Skeletal muscle tissue (tissue), 4 donors: ENCODE results near the gene SH3BP2. TPM values are rescaled to one million over a fixed set of nuclear protein-coding genes. Genes with fewer than 3 reads are reported as not detected.

Source experiments
- H3K27ac ChIP-seq: one replicate; pipeline ENCODE4 v1.7.0; 2013; ENCODE audit warnings: mild to moderate bottlenecking, low read depth, low read length, inconsistent platforms
- H3K27me3 ChIP-seq, 3 donors: one replicate each; pipeline ENCODE4 v1.7.0; 2013; ENCODE audit warnings: low read length in 3 of 3; ENCODE audit not compliant: control insufficient read depth in 3 of 3, insufficient read depth in 3 of 3
- H3K36me3 ChIP-seq, 3 donors: one replicate each; pipeline ENCODE4 v1.7.0; 2013; ENCODE audit warnings: low read length in 3 of 3; ENCODE audit not compliant: control insufficient read depth in 3 of 3, insufficient read depth in 3 of 3
- H3K4me1 ChIP-seq, 3 donors: one replicate each; pipeline ENCODE4 v1.7.0; 2013; ENCODE audit warnings: low read length in 3 of 3, mild to moderate bottlenecking in 3 of 3; ENCODE audit not compliant: control insufficient read depth in 3 of 3, insufficient read depth in 3 of 3
- H3K4me3 ChIP-seq, 3 donors: one replicate each; pipeline ENCODE4 v1.7.0; 2013; ENCODE audit warnings: low read length in 3 of 3
- H3K9ac ChIP-seq, 3 donors: one replicate each; pipeline ENCODE4 v1.7.0; 2013; ENCODE audit warnings: low read length in 3 of 3, mild to moderate bottlenecking in 3 of 3, moderate library complexity in 2 of 3, low read depth in 1 of 3
- H3K9me3 ChIP-seq, 3 donors: one replicate each; pipeline ENCODE4 v1.7.0; 2013; ENCODE audit warnings: low read length in 3 of 3; ENCODE audit not compliant: control insufficient read depth in 3 of 3
- total RNA-seq: library from RNA; depleted of rRNA; stranded (reverse); fragments of >200 nt; gene quantifications from one replicate; pipeline ENCODE4 v1.2.3, GENCODE V29; 2014
- donor health status: Osteomylitis.

SH3BP2 gene
- total RNA-seq, 1 donor from 2014 or later, result 7.8 TPM

DNA sequence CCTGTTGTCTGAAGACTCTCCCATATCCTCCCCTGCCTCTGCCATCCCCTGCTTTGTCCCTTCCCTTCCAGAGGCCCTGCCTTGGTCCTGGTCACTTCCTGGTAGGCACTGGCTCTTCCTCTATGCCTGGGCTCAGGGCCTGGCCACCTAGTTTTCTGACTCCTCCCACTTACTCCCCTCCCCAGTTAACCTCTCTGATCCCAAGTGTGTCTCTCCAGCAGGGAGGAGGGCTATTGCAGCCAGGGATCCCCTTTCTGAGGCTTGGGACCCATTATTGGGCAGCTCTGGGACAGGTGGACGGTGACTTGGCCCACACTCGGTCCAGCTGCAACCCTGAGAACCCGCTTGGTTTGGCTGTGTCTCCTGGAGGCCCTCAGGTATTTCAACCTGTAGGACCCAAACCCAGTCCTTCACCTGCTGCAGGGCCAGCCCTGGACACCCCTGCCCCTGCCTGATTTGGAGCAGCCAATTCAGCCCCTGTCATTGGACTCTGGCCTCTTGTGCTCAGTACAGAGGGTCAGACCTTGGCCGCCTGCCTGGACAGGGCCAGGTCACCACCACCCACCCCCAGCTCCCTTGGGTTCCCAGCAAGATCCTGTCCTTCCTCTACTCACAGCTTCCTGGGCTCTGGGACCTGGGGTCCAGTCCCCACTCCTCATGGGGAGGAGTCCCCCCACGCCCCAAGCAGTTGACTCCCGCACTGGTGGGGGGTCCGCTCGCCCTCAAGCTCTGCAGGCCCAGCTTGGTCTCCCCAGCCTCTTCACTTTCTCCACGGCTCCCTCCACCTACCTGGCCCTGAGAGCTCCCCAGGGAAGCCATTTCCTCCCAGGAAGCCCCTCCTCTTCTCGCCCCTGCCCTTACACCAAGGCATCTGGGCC lies 1.1 kb upstream of the SH3BP2 start:
- H3K27me3 ChIP-seq, result no peaks in the 10 kb centered on the region
- no peak overlapping the region for H3K4me3 ChIP-seq
- H3K27ac ChIP-seq, result no peak overlapping the region
- no peak overlapping the region for H3K9ac ChIP-seq
- no peaks in the 10 kb centered on the region for H3K36me3 ChIP-seq
- H3K4me1 ChIP-seq, result peaks cover 51 to 58% (median 55%) of the 10 kb centered on the region in 3 donors
- no peaks in the 10 kb centered on the region for H3K9me3 ChIP-seq

DNA sequence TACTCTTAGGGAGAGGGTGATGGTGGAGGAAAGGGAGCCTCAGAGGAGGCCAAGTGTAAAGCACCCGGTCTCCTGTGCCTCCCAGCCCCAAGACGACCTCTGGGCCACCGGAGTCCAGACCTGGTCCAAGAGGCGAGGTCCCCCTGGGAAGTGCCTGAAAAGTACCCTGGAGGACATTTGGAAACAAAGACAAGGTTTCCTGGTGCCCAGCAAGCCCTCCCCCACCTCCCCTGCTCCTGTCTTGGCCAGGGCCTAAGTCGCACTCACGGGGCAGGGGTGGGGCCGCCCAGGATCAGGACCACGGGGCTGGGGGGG lies 532 bp upstream of the SH3BP2 start:
- Histone ChIP-seq H3K27ac (no peak overlapping the region), H3K27me3 (no peaks in the 10 kb centered on the region), H3K4me3 (no peak overlapping the region), H3K4me1 (peaks cover 52 to 59% (median 57%) of the 10 kb centered on the region in 3 donors), H3K36me3 (no peaks in the 10 kb centered on the region), H3K9me3 (no peaks in the 10 kb centered on the region), H3K9ac (no peak overlapping the region)

DNA sequence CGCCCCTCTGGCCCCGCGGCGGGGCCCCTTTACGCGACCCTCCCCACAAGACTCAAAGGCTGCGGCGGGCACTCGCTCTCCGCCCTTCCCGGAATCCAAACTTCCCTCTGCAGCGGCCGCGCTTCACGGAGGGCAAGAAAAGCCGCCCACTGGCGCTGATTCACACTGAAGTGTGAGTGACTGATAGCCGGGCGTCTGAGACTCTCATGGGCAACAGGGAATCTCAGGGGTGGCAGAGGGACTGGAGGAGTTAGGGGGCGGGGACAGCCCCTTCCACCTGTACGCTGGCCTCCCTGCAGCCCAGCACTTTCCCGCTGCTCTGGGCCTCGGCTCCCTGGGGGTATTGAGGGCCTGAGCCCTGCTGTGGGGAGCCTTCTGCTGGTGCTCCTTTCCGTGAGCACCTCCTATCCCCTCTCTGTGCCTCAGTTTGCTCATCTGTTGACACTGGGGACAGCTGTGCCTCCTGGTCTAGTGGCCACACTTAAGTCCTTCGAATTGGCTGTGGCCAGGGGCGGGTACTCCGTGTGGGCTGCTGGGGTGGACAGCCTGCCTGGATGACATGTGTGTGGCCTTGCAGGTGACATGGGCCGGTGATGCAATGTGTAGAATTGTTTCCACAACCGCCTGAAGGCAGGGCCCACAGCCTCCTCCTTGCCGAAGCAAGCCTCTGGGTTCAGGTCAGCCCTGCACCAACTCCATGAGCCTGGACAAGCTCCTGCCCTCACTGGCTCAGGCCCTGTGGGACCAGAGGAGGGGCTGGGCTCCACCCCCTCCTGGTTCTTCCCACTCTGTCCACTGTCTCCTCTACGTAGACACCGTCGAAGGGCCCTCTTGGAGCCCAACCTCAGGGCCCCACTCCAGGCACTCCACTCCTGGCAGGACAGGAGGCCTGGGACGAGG lies 951 bp downstream of the SH3BP2 start:
- Histone ChIP-seq H3K4me3 (peak overlapping the region; percentile 69 to 73 (median 70)), H3K4me1 (peaks cover 51 to 59% (median 58%) of the 10 kb centered on the region in 3 donors), H3K36me3 (no peaks in the 10 kb centered on the region), H3K27me3 (no peaks in the 10 kb centered on the region), H3K27ac (peak overlapping the region; percentile 62), H3K9ac (peak overlapping the region; percentile 61 to 74 (median 72)), H3K9me3 (no peaks in the 10 kb centered on the region)

DNA sequence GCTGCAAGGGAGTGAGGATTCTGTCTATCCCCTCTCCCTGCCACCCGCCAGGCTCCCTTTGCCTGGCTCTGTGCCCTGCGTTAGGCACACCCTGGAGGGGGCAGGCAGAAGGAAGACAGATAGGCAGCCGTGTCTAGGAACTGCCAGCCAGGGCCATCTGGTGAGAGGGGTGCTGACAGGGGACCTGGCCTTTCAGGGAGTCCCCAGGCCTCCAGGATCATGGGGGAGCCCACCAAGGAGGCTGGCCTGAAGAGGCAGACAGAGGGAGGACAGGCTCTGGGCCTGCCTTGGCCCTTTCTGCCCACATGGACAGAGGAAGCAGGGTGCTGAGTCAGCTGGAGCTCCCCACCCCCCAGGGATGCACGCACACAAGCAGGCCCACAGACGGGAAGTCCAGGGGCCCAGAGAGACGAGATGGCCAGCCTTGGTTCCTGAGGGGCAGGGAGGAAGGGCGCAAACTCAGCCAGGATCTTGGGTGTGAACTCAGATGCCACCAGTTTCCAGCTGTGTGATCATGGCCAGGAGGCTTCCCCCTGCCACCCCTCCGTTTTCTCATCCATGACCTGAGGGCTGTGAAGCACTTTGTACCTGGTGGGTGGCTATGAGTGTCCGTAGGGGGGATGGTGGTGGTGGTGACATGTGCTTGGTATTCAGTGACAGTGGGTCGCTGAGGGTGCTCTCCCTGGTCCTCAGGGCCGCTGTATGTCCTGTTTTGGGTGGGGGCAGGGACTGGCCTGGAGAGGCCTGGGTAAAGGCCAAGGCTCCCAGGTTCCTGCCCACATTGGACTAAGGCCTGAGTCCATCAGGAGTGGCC lies 1.8 kb downstream of the SH3BP2 start:
- peaks cover 59 to 67% (median 66%) of the 10 kb centered on the region in 3 donors for H3K4me1 ChIP-seq

DNA sequence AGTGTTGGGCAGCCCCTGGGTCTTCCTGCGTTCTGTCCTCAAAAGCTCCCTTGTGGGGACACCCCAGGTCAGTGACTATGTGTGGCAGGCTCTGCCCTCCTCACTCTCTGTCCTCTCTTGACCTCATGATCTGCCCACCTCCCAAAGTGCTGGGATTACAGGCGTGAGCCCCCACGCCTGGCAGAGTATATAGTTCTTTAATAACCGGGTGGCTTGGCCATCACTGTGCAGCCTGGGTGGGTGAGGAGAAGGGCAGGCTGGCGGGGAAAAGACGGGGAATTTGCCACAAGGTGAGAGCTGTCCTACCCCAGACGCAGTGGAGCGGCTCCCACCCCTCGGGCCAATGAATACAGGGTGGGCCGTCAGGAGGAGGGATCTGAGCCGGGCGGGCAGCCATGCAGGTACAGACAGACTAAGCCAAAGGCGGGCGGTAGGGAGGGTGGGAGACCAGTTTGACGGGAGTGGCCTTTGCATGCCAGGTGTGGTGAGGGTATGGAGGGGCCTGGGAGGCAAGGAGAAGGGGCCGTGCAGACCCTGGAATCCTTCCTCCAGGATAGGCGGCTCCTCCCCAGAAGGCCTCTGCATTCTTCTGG lies 2.5 kb downstream of the SH3BP2 start:
- Histone ChIP-seq H3K4me1 (peaks cover 65 to 73% (median 72%) of the 10 kb centered on the region in 3 donors), H3K4me3 (peak overlapping the region in 1 of 3 donors; percentile 73), H3K36me3 (no peaks in the 10 kb centered on the region), H3K9ac (peak overlapping the region in 1 of 3 donors; percentile 33), H3K27ac (peak overlapping the region; percentile 62), H3K27me3 (no peaks in the 10 kb centered on the region), H3K9me3 (no peaks in the 10 kb centered on the region)

More for the DNA sequence above, 1.8 kb downstream of the SH3BP2 start:
- no peaks in the 10 kb centered on the region for H3K27me3 ChIP-seq
- H3K36me3 ChIP-seq, result no peaks in the 10 kb centered on the region
- H3K4me3 ChIP-seq, result peak overlapping the region; percentile 69 to 73 (median 70)
- H3K9me3 ChIP-seq, result no peaks in the 10 kb centered on the region
- H3K9ac ChIP-seq, result peak overlapping the region; percentile 36 to 74 (median 43)
- H3K27ac ChIP-seq, result peak overlapping the region; percentile 62

DNA sequence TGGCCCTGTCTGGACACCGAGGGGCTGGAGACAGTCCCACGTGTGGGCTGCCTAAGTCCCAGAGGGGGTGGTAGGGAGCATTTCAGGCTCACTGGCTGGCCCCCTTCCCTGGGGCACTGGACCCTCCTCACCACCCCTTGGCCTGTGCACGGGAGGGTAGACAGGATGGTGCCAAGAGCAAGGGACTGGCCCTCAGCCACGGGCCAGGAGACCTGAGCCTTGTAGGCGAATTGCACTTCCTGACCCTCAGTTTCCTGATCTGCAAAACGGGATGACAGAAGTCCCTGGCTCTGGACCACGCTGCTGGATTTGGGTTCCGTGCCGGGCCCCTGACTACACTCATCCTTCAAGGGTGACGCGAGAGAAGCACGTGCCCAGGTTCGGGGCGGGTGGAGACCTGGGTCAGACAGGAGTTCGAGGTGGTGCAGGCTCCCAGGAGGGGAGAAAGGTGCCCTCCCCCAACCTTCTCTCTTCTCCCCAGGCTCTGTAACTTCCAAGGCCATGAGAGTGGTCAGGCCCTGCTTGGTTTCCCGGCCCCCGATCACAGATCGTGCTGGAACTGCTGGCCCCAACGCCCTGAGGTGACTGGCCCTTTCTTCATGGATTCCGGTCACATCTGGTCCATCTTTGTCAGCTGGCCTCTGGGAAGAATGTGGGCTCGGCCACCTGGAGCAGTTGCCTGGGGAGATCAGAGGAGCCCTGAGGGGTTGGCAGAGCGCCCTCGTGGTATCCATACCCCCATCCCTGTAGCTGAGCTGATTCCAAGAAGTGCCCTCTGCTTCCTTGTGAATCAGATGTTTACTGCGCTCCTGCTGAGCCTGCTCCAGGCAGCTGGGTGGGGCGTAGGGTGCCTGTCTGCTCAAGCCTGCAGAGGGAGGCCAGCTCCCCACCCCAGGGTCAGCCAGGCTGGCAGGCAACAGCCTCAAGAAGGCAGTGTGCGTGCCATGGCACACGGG lies 3.3 kb downstream of the SH3BP2 start:
- Histone ChIP-seq H3K4me1 (peaks cover 73 to 81% (median 80%) of the 10 kb centered on the region in 3 donors), H3K36me3 (no peaks in the 10 kb centered on the region), H3K4me3 (no peak overlapping the region), H3K27me3 (no peaks in the 10 kb centered on the region), H3K9ac (peak overlapping the region in 1 of 3 donors; percentile 25), H3K9me3 (no peaks in the 10 kb centered on the region), H3K27ac (no peak overlapping the region)

DNA sequence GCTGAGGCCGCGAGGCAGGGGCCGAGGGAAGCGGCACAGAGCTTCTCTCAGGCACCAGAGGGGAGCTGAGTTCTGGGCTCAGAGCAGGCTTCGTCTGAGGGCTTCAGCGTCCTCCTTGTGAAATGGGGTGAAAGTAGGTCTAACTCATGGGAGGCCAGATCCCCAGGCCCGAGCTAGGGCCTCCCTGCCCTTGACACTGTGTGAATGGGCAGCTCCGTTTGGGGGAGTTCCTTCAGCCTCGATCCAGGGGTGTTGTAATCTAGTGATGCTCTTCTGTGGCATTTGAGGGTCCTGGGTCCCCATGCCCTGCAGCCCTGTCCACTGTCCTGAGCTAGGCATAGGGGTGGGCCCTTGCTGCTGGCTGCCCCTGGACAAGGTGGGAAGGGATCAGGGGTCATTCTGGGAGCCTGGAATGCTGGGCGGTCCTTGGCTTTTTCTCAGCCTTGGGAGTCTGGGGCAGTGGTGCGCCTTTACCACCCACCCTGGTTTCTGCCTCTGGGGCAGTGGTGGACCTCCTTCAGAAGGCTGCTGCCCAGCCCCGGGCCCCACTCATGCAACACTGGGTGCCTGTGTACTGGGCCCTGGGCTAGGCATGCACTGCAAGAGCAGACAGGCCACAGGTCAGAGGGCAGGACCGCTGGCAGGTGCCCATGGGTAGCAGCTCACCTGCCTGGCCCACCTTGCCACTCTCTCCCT lies 4.1 kb downstream of the SH3BP2 start:
- peak overlapping the region in 1 of 3 donors; percentile 25 for H3K9ac ChIP-seq
- H3K27ac ChIP-seq, result no peak overlapping the region
- no peak overlapping the region for H3K4me3 ChIP-seq
- peaks cover 75 to 86% (median 81%) of the 10 kb centered on the region in 3 donors for H3K4me1 ChIP-seq
- H3K27me3 ChIP-seq, result no peaks in the 10 kb centered on the region
- H3K36me3 ChIP-seq, result no peaks in the 10 kb centered on the region
- H3K9me3 ChIP-seq, result no peaks in the 10 kb centered on the region

DNA sequence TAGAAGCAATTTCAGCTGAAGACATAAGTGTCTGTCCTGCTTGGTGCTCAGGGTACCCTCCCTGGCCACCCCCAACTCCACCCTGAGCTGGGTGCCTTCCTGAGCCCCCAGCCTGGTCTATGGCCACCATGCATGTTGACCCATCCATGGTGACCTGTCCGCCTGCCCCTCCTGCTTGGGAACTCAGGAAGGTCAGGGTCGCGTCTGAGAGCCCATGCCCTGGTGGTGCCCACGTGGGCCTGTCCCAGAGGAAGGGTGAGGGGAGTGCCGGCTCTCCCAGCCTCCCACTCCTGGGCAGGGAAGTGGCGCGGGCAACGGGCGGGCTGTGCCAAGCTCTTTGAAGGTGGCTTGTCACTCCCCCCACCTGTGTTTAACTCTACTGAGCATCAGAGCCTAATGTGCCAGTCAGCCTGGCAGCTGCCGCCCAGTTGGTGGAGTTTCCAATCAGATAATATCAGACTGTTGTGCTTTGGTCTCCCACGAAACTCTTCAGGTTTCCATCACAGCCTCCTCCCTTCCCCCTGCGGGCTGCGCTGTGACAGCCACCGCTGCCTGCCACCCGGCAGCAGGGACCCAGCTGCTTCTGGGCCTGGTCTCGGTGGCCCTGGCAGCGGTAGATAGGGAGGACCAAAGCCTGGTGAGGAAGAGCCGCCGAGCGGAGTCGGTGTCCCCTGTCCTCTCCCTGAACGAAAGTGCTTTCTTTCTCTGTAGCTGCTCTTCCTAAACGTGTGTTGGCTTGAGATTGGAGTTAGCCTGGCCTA lies 4.8 kb downstream of the SH3BP2 start:
- Histone ChIP-seq H3K9me3 (no peaks in the 10 kb centered on the region), H3K27me3 (no peaks in the 10 kb centered on the region), H3K27ac (peak overlapping the region; percentile 87), H3K36me3 (no peaks in the 10 kb centered on the region), H3K4me1 (peaks cover 76 to 83% (median 81%) of the 10 kb centered on the region in 3 donors), H3K4me3 (no peak overlapping the region), H3K9ac (peak overlapping the region in 1 of 3 donors; percentile 14)
